Measurements from ENCODE around the gene TNS1. TPM values are rescaled to one million over a fixed set of nuclear protein-coding genes. Genes with fewer than 3 reads are reported as not detected.
A peak's percentile ranks its signal among the peaks of the same experiment; 100 is the strongest.

TNS1 gene
- total and polyA plus RNA-seq, 9 of the 15 experiments (the other 6 are each of a cell fraction or from before 2014, with no cell fraction given): 0.13 to 2.7 (median 0.77) TPM

GRCh38 chr2:217887841-217888701 lies 114.7 kb downstream of the TNS1 start (continued):
- TF ChIP-seq NFIC (IDR thresholded peaks at IDR 0.05) (peak; percentile 38), NCOA4 (IDR thresholded peaks at IDR 0.05; ENCODE audit: partially characterized antibody) (no peak), TSC22D4 (tag; IDR thresholded peaks at IDR 0.05) (no peak), ZNF507 (tag; conservative IDR thresholded peaks at IDR 0.05) (no peak), THAP7 (CRISPR knock-in tag; IDR thresholded peaks at IDR 0.05) (no peak), POLR3A (IDR thresholded peaks at IDR 0.05; ENCODE audit: borderline replicate concordance, extremely low read depth, insufficient read depth, insufficient read length) (no peak), XRCC4 (IDR thresholded peaks at IDR 0.05; ENCODE audit: extremely low read depth, insufficient read depth, insufficient read length) (no peak), ZNF316 (IDR thresholded peaks at IDR 0.05) (peak; percentile 71), TCFL5 (CRISPR knock-in tag; conservative IDR thresholded peaks at IDR 0.05) (no peak), ILF3 (IDR thresholded peaks at IDR 0.05; ENCODE audit: borderline replicate concordance) (no peak), L3MBTL2 (IDR thresholded peaks at IDR 0.05) (no peak), RBM25 (IDR thresholded peaks at IDR 0.05; ENCODE audit: low read depth, low read length, severe bottlenecking) (no peak), JUN (IDR thresholded peaks at IDR 0.05; ENCODE audit: borderline replicate concordance, low read depth, low read length) (no peak), JUN (CRISPR knock-in tag; IDR thresholded peaks at IDR 0.05; ENCODE audit: borderline replicate concordance) (no peak), ZNF143 (CRISPR knock-in tag; IDR thresholded peaks at IDR 0.05) (no peak), BACH1 (tag; IDR thresholded peaks at IDR 0.05) (no peak), MAFF (IDR thresholded peaks at IDR 0.05; ENCODE audit: low read length) (0 out of 2 replicates have a peak, but pooled peaks have one; percentile 13), FIP1L1 (IDR thresholded peaks at IDR 0.05; ENCODE audit: low read depth, low read length, poor library complexity, severe bottlenecking) (no peak), ASH1L (IDR thresholded peaks at IDR 0.05; ENCODE audit: borderline replicate concordance, low read depth, partially characterized antibody) (peak; percentile 56)
- TF ChIP-seq, protein P1, sequence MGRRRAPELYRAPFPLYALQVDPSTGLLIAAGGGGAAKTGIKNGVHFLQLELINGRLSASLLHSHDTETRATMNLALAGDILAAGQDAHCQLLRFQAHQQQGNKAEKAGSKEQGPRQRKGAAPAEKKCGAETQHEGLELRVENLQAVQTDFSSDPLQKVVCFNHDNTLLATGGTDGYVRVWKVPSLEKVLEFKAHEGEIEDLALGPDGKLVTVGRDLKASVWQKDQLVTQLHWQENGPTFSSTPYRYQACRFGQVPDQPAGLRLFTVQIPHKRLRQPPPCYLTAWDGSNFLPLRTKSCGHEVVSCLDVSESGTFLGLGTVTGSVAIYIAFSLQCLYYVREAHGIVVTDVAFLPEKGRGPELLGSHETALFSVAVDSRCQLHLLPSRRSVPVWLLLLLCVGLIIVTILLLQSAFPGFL (CRISPR knock-in tag; IDR thresholded peaks at IDR 0.05): no peak
- TF ChIP-seq, protein P2, sequence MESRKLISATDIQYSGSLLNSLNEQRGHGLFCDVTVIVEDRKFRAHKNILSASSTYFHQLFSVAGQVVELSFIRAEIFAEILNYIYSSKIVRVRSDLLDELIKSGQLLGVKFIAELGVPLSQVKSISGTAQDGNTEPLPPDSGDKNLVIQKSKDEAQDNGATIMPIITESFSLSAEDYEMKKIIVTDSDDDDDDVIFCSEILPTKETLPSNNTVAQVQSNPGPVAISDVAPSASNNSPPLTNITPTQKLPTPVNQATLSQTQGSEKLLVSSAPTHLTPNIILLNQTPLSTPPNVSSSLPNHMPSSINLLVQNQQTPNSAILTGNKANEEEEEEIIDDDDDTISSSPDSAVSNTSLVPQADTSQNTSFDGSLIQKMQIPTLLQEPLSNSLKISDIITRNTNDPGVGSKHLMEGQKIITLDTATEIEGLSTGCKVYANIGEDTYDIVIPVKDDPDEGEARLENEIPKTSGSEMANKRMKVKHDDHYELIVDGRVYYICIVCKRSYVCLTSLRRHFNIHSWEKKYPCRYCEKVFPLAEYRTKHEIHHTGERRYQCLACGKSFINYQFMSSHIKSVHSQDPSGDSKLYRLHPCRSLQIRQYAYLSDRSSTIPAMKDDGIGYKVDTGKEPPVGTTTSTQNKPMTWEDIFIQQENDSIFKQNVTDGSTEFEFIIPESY (CRISPR knock-in tag; IDR thresholded peaks at IDR 0.05): no peak
- TF ChIP-seq, protein P3, sequence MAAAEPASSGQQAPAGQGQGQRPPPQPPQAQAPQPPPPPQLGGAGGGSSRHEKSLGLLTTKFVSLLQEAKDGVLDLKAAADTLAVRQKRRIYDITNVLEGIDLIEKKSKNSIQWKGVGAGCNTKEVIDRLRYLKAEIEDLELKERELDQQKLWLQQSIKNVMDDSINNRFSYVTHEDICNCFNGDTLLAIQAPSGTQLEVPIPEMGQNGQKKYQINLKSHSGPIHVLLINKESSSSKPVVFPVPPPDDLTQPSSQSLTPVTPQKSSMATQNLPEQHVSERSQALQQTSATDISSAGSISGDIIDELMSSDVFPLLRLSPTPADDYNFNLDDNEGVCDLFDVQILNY (CRISPR knock-in tag; IDR thresholded peaks at IDR 0.05): no peak
- TF ChIP-seq, protein P4, sequence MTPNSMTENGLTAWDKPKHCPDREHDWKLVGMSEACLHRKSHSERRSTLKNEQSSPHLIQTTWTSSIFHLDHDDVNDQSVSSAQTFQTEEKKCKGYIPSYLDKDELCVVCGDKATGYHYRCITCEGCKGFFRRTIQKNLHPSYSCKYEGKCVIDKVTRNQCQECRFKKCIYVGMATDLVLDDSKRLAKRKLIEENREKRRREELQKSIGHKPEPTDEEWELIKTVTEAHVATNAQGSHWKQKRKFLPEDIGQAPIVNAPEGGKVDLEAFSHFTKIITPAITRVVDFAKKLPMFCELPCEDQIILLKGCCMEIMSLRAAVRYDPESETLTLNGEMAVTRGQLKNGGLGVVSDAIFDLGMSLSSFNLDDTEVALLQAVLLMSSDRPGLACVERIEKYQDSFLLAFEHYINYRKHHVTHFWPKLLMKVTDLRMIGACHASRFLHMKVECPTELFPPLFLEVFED (CRISPR knock-in tag; conservative IDR thresholded peaks at IDR 0.05): no peak

Measured in K562 (cell line).